HG02973 (cell line): Measurements from ENCODE around the gene NHLRC2.

ENCODE experiments used
- ATAC-seq: cut with Tn5 transposase; IDR thresholded peaks from one replicate; pipeline ENCODE4 v1.9.1; 2021; ENCODE audit warnings: moderate library complexity; ENCODE audit not compliant: unreplicated experiment

The NHLRC2 gene

GRCh38 chr10:113858541-113858940, 4.1 kb downstream of the NHLRC2 start:
- no peak for ATAC-seq

GRCh38 chr10:113859261-113859660, 4.8 kb downstream of the NHLRC2 start:
- peak; percentile 50 for ATAC-seq

DNA sequence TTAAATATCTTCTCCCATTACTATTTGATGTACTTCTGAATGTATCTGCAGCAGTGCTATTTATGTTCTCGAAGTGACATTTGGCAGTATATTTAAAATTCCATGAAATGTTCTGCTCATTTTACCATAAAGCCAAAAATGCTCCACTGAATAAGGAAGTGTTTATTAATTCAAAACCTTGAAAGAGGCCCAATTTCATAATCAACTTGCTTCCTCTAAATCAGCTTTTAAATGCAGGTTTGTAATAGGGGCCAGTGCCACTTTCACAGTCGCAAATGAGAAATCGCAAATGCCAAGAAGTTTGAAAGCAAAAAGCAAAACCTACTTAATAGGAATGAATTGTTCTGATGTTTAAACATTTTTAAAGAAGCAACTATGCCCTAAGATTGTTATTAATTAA, 11.4 kb downstream of the NHLRC2 start:
- ATAC-seq, result no peak

DNA sequence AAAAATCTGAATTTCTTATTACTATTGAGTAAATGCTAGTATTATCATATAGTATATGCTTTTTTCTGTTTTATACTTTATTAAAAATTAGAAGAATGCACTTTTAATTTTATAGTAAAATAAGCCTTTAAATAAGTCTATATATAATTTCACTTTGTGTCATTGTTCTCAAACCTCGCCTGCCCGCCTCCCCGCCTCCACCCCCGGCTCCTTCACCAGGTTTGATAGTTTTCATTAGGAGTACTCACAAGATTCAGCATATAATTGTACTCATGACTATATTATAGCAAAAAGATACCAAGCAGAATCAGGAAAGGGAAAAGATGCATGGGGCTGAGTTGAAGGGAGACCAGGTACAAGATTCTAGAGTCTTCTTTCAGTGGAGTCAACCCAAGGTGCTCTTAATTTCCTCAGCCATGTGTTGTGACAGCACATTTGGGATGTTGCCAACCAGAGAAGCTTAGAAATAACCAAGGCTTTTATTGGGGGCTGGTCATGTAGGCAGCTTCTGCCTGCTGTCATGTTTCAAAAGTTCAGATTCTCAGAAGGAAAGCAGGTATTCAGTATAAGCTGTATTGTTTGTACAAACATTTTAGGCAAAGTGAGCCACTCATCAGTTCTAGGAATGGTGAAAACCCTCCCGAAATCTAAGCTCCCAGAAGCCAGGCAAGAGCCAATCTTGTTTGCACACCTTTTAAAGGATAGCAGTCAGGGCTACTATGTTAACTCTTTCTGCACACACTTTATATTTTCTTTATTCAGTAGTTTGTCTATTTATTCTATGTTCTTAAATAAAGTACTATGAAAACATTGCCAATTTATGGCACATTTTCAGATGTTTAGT, 12.3 kb downstream of the NHLRC2 start:
- no peak for ATAC-seq

GRCh38 chr10:113867904-113868303, 13.4 kb downstream of the NHLRC2 start:
- no peak for ATAC-seq

DNA sequence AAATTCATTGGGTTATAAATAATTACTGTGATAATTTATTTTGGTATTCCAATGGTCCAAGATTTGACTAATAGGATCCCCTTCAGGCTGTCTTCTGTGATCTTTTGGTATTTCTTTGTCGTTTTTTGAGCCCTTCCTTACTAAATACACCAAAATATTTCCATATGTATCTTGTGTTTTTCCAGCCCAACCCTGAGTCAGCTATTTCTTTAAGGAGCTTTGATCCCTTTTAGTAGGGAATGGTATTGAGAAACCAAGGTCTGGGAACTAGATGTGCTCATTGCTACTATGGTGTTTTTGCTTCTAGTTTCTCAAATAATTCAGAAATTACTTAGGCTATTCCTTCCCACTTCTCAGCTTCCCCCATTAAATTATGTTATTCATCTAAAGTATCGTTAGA, 15.3 kb downstream of the NHLRC2 start:
- no peak for ATAC-seq

DNA sequence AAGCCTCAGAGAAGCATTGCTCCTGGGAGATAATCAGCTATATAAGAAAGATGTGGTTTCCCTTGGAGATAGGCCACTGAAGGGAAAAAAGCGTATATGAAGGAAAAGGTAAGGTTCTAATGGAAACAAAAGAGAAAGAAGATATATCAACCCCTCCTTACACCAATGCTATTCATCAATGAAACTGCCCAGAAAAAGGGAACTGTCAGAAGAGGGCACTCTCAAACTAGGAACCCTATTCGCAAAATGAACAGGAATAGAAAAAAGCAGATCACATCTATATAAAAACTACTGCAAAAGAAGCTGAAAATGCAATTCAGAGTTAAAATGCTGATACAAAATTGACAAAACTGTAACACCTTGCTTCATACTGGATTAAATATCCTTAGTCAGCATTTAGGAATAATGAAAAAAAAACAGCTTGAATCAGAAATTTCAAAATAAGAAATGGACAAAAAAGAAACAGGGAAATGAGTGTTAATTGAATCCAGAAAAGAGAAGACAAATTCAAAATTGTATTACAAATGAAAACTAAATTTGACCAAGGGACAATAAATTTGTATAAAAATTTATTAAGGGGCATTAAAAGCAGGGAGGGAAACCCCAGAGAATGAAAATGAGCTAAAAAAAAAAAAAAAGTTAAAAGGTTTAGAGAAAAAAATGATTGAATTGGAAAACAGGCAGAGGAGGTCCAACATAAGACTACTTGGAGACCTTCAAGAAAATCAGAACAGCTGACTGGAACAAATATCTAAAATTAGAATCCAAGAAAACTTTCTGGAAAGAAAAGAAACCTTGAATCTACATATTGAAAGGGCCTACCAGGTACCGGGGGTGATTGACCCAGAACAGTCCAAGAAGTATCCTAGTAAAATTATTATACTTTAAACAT, 17.9 kb downstream of the NHLRC2 start:
- ATAC-seq, result no peak

DNA sequence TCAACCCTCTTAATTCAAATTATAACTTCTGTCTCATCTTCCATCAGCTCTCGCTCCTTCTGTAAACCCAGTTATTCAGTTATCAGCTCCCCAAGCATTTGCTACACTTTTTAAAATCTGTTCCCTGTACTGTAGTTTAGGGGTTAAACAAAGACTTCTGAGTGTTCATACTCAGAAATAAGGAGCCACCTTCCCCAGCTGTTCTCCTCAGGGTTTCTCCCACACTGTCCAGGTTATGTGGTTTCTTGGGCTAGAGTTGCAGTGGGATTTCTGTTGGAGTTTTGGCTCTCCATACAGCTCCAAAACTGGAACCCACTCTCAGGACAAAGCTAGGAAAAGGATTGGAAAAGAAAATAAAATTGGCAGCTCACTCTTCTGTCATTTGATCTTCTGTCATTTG, 20.8 kb downstream of the NHLRC2 start:
- no peak for ATAC-seq

DNA sequence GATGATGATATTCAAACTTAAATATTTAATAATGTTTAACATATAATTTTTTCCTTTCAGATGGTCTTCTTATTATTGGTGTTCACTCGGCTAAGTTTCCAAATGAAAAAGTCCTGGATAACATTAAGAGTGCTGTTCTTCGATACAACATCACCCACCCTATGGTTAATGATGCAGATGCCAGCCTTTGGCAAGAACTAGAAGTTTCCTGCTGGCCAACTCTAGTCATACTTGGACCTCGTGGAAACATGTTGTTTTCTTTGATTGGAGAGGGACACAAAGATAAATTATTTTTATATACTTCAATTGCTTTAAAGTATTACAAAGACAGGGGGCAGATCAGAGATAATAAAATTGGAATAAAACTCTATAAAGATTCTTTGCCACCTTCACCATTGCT, 22.0 kb downstream of the NHLRC2 start:
- ATAC-seq, result no peak

DNA sequence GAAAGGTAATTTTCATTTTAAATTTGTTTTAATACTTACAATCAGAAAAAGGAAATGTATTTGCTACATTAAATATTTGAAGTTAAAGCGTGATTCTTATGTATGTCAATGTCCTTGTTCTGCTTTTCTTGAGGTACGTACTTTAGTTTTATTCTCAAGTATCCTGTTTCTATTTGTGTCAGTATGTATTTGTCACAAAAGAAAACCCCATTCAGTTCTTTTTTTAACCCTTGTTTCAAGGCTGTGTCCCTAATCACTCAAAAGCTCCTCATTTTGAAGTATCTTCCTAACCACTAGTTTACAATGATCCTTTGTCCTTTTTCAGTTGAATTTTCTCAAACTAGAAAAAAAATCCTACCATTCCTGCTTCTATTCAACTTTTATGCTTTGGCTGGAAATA, 25.2 kb downstream of the NHLRC2 start:
- peak; percentile 83 for ATAC-seq

- no peak for ATAC-seq
Measured at GRCh38 chr10:113880236-113880635, 25.8 kb downstream of the NHLRC2 start.

DNA sequence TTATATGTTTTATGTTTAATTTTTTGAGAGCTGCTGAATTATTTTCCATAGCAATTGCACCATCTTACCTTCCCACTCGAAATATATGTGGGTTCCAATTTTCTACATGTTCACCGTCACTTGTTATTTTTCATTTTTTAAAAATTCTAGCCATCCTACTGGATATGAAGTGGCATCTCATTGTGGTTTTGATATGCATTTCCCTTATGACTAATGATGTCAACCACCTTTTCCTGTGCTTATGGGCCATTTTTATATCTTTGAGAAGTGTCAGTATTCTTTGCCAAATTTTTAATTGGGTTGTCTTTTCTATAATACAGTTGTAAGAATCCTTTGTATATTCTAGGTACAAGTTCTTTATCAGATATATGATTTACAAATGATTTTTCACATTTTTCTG, 27.8 kb downstream of the NHLRC2 start:
- ATAC-seq, result no peak

- ATAC-seq, result no peak
Measured at GRCh38 chr10:113889911-113890310, 35.5 kb downstream of the NHLRC2 start.

- ATAC-seq, result no peak
Measured at GRCh38 chr10:113890769-113891168, 36.3 kb downstream of the NHLRC2 start.

DNA sequence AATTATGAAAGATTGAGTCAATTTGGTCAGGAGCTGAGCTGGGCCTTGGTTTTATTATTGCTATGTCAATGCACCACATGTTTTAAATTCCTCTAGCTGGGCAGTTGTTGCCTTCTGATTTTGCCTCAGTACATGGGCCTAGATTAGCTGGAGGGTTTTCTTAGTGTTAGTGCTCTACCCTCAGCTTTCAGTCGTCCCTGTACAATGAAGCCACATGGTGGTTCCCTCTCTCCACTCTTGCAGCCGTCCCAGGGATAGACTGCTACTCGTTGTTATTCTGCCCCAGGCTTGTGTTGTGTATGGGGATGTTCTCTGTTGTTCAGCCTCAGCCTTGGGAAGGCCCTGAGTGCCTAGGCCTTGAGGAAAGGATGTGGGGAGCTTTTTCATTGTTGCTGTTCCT, 37.0 kb downstream of the NHLRC2 start:
- no peak for ATAC-seq

- ATAC-seq, result no peak
Measured at GRCh38 chr10:113893570-113893969, 39.1 kb downstream of the NHLRC2 start.

DNA sequence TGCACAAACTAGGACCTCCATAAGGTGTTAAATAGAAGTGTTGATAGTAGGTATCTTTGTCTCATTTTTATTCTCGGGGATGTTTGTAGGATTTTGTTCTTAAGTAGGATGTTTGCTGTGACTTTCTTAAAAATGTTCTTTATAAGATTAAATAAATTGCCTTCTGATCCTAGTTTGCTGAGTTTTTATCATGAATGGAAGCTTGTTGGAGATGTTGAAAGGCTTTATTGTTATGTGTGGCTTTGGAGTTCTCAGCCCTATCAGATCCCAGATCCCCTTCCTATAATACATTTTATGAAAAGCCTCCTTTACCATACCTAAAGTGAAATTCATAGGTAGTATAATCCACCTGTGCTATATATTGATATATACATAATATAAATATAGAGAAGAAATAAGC, 40.1 kb downstream of the NHLRC2 start:
- no peak for ATAC-seq

DNA sequence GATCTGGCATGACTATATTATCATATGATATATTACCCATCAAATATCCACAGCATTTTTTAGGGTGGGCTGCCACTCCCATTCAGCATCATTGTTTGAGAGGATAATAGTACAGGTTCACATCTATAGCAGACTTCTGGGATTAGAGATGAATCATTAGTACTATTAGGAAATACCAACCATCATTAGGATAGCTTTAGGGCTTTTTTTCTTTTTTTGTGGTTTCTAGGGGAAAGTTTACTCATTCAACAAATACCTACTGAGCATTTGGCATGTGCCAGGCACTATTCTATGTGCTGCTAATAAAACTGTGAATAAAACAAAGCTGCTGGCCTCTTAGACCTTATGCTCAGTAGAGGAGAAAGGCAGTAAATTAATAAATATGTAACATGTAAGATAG, 40.6 kb downstream of the NHLRC2 start:
- ATAC-seq, result no peak

DNA sequence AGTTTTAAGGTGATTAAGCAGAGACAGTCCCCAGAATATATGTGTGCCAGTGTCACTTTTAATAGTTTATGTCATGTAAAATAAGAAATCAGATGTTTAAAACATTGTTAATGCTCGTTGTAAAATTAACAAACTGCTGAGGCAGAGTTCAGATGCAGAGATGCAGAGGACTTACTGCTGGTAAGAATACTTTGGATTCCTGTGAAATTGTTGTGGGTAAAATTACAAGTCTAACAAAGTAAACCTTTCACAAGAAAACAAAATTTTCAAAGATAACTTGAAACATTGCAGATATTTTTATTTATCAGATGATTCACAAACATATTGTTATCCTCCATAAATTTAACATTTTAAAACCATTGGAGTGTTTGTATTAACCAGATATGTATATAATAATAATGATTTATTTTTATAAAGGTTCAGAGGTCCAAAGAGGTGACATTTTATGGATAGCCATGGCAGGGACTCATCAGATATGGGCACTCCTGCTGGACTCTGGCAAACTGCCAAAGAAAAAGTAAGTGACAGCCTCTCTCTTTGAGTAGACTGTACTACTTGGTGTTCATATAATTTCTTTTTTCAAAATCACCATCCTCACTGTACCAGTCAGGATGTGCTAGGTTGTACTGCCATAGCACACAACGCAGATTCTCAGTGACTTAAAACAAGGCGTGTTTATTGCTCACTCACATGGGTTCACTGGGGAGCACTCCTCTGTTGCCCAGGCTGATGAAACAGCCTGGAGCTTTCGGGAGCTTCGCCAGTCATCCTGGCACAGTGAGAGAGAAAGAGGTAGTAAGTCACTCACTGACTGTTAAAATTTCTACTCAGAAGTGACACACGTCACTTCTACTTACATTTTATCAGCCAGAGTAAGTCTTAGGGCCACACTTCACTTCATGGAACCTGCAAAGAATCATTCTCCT, 43.5 kb downstream of the NHLRC2 start:
- ATAC-seq, result no peak

GRCh38 chr10:113899952-113900598, 45.6 kb downstream of the NHLRC2 start:
- no peak for ATAC-seq
